T-helper 9 cell (primary cell): Measurements from ENCODE around the gene SLCO3A1.

Experiments used
- DNase-seq: peaks from one replicate; pipeline ENCODE4 v3.0.0-alpha.2; 2020

Gene SLCO3A1

DNA sequence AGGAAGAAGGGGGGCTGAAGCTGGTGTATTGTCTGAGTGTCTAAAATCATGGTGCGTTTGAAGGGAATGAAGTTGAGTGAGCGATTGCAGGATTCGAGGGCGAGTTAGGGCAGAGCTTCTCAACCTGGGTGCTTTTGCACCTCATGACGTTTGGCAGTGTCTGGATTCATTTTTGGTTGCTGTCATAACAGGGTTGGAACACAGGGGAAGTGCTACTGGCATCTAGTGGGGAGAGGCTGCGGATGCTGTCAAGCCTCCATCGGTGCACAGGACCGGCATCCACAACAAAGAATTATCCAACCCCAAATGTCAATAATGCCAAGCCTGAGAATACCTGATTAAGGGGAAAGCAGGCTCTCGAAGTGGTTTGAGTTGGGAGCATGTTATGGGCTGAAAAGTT lies 120.0 kb downstream of the SLCO3A1 start:
- no peak for DNase-seq

DNA sequence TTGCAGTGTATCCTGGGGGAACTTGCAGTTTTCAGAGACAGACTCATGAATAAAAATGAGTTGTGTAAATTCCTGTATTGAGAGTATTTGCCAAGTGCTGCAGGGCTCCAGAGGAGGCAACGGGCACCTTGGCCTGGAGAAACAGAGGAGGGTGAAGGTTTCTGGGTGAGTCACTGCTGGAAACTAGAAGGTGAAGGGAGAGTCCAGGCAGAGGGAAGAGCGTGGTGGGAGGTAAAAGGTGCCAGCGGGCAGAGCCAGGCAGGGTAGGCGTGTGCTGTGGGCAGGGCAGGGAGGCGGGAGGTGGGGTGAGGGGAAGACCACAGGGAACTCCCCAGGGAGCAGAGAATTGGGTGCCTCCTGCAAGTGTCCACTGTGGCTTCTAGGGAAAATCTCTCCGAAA lies 120.8 kb downstream of the SLCO3A1 start:
- no peak for DNase-seq

DNA sequence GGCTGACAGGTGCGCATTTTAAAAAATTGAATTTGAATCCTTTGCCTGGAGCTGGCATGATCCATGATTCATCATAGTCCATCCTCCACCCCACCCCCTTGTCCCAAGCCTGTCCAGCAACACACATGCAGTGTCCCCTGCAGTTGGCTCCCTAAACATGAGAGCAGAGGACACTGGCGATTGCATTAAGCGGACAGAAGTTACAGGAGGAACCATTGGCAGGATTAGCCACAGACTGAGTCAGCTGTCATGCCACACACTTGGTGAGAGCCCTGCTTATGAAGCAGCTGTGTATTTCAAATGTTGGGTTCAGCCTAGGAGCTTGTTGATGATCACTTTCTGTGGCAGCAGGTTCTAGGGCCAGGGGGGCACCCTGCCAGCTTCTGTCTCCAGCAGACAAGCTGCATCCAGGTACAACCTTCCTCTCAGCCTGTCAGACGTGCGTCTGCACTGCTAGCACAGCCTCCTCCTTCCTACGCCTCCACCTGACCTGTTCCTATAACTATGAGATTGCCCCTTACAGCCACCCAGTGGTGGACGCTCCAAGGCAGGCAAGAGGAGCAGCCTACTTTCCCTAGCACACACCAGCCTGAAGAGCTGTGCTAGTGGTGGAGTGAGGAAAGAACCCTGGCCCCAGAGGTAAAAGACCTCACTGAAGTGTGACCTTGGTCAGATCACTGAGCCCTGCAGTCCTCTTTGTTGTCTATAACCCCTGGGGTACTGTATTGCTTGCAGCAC lies 121.9 kb downstream of the SLCO3A1 start:
- DNase-seq: no peak

DNA sequence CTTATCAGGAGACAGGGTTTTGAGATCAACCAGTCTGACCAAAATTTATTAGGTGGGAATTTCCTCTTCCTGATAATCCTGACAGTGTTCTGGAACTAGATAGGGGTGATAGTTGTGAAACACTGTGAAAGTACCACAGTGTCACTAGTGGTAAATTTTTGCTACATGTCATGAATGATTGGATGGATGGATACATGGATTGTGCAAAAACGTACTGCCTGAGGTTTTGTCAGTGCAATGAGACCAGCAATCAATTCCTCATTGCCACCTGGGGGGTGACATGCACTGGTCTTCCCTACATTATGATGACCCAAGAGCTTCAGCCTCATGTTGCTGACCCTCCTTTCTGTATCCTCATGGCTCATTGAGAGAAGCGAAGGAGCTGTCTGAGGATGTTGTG lies 123.5 kb downstream of the SLCO3A1 start:
- DNase-seq: no peak

DNA sequence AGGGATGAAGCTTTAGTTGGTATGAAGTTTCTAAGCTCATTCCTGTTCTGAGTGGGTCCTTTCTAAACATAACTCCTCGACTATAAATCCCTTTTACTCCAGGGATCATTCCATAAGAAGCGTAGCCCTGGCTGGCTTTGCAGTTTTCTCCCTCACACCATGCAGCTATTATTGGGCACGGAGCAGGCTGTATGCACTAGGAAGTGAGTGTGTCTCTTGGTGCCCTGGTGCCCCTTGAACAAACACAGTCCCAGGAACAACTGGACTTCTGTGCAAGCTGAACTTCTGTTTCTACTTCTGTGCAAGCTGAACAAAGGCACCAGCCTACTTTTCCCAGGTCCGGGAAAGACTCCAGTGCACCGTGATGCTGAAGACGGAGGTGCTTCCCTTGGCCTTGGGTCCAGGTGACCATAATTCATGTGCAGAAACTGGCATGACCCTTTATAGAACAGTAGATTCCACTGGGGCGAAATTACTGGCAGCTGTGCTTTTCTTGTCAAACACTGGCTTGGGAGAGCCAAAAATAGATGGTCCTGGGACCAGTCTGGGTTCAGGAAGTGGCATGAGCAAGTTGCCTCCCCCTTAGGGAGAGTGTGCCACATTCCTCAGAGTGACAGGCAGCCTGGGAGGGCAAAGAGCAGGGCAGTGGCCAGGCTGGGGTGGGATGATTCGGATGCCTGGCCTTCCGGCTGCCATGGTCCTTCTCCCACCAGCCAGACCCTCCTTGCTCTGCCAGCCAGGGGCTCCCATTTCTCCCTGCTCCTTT lies 127.2 kb downstream of the SLCO3A1 start:
- no peak for DNase-seq

DNA sequence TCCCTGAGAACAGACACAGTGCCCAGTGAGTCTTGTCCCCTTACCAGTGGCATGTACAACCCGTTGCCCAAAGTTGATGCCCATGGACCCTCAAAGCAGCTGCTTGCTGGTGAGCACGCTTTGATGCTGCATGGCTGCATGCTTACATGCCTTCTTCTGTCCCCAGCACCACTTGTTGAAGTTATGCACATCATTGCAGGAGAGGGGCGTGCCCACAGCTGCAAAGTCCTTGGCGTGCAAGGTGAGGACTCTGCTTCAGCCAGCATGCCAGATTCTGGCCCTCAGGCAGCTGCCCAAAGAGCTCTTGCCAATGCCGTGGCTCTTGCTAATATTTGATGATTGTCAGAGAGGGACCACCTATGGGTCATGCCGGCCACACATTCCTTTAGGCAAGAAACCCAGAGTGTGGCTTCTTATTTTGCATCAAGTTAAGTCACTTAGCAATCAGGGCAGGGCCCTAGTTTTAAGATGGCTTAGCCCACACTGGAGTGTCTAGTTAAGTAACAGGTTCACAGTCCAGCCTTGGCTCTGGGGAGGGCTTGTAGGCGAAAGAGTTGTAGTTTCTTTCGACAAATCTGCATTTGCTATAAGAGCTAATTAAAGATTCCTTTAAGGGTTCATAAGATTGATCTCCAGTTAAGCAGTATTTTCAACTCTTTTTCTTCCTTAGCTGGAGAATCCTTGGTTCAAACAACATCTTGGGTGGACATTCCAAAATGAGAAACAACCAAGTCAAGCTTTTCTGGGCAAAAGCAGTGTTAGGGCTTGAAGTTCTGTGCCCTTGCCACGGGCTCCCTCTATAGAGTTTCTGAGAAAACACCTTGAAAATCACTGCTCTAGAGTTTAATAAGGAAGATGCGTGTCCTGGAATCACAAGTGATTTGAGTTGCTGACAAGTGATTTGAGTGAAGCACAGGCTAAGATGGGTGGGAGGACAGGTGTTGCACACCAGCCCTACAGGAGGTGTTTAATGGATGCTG lies 128.6 kb downstream of the SLCO3A1 start:
- DNase-seq: no peak

DNA sequence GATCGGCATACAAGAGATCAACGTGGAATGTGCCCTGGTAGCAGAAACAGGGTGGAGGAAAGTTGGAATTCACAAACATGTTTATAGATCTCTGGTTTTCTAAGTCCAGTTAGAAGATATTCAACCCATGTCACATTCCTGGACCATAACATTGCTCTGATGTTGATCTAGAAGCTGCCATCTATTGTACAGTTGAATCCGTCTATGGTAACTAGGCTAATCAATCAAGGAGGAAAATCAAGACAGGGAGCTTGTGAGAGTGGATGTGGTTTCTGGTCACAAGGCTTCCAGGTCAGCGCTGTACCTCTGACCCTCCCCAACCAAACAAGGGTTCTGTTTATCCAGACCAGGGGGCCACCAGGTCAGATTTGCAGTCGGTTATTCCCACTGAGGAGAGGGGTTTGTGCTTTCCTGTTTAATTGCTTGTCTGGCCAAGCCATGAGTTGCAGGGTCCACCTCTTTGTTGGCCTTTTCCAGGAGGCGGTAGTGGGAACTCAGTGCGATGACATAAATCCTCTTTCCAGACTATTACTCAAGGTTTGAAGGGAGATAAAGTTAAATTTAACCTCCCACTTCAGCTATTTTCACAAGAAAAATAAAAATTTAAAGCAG lies 130.3 kb downstream of the SLCO3A1 start:
- no peak for DNase-seq

DNA sequence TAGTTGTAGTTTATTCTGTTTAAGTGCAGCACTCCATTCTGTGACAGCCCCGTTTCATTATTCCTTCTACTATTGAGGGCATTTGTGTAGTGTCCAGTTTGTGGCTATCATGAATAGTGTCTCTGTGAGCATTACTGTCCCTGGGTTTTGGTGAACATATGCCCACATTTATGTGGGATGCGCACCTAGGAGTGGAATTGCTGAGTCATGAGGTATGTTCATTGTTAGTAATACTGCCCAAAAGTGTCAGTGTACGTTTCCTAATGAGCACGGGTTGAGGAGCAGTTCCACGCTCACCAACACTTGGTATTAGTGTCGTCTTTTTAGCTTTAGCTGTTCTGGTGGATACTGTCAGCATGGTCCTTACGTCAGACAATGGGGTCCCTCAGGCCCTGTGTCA lies 131.8 kb downstream of the SLCO3A1 start:
- DNase-seq: no peak

DNA sequence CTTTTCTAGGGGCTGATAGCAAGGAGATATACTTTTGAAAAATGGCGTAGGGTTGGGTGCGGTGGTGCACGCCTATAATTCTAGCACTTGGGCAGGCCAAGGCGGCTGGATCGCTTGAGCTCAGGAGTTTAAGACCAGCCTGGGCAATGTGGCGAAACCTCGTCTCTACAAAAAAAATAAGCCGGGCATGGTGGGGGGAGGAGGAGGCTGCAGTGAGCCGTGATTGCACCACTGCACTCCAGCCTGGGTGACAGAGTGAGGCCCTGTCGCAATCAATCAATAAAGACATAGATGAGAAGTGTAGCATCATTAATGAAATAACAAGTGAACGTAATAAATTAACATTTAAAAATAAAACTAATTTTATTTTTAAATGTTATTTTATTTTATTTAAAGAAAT lies 134.6 kb downstream of the SLCO3A1 start:
- no peak for DNase-seq

DNA sequence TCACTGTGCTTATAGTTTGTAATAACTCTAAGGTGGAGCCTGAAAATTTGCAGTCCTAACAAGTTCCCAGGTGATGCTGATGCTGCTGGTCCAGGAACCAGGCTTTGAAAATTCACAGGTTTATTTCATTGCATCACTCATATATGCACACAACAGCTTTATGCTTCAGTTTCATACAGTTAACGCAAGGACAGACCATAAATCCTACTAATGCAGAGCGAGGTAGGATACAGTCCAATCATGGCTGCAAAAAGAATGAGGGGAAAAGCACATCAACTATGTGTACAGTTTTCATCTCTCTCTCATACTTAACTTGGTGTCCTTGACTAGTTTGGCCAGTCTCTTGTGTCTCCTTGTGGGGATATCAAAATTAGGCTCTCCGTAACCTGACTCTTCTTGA lies 135.1 kb downstream of the SLCO3A1 start:
- DNase-seq: no peak

DNA sequence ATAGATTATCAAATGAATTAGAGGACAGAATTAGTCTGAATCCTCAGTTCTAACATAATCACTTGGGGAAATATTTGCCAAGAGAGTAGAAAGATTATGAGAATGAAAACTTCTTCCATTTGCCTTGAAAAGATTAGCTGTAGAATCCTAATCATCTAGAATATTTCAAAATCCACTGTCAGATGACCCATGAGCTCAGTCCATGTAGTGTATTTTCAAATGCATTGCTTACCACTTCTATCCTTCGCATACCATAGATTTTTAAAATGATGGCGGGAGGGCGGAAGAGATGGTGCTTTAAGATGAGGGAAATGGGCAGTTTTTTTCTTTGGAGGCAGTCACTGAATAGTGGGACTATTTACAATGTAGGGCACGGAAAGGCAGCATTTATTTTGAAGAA lies 136.3 kb downstream of the SLCO3A1 start:
- no peak for DNase-seq

DNA sequence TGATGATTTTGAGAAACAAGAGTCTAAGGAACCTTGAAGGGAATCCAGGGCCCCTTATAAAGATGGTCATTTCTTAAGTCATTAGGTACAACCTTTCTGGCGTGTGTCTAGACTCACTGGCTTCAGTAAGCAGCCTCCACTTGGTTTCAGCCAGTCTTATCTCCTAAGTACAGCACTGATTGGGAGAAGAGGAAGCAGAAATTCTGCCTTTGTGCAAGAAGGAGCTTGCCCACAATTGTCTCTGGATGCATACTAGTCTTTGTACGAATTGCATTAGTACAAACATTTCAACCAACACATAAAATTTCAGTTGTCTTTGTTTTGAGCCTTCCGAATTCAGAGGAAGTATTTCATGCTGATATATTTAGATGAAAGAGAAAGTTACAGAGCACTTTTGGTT lies 139.4 kb downstream of the SLCO3A1 start:
- DNase-seq: no peak

DNA sequence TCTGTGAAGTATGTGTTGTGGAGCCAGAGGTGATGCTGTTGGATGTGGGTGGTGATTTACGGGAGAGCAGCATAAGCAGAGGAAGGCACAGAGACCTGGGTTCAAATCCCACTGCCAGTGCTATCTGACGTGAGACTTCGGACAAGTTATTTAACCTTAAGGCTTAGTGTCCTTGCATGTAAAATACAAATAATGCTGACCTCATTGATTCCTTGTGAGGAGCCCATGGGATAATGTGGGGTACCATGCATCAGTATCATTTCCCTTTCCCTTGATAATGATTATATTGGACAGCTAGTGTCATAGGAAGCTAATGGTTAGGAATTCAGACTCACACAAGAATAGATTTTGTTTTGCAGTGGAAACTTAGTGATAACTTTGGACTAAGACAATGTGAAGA lies 141.6 kb downstream of the SLCO3A1 start:
- no peak for DNase-seq

DNA sequence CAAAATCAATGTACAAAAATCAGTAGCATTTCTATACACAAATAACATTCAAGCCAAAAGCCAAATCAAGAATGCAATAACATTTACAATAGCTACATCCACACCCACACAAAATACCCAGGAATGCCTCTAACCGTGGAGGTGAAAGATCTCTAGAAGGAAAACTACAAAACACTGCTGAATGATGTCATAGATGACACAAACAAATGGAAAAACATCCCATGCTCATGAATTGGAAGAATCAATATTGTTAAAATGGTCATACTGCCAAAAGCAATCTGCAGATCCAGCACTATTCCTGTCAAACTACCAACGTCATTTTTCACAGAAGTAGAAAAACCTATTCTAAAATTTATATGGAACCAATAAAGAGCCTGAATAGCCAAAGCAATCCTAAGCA lies 143.7 kb downstream of the SLCO3A1 start:
- DNase-seq: no peak

DNA sequence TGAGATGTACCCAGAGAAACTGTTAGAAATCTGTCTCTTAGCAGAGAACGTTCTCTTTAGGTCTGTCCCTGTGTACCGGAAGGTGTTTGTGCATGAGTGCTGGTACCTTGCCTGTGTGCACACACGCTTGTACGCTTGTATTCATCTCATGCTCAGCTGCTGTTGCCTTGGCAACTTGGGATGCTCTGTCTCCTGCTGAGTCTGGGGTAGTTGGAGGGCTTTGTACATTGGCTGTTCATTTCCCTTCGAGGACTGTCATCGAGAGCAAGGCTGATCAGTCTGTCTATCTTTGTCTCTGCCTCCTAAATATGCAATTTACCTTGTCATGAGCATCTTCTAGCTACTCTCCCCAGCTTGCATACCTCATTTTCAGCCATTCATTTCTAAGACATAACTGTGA lies 147.2 kb downstream of the SLCO3A1 start:
- DNase-seq: no peak

DNA sequence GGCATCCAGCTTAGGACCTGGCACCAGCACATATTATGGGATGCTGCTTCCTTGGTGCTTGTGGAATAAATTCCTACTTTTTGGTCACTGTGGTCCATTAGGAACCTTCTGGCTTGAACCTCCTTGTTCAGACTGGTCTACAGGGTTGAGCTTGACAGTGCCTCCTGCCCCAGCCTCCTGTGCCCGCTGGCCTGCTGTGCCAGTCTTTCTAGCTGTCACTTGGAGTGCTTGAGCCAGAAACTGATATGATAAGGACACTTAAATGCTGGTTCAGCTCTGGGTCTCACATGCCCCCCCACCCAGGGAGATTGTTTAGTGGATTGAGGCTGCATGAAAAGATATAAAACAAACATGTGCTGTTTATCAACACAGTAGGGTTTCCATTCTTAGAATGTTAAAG lies 147.8 kb downstream of the SLCO3A1 start:
- no peak for DNase-seq

DNA sequence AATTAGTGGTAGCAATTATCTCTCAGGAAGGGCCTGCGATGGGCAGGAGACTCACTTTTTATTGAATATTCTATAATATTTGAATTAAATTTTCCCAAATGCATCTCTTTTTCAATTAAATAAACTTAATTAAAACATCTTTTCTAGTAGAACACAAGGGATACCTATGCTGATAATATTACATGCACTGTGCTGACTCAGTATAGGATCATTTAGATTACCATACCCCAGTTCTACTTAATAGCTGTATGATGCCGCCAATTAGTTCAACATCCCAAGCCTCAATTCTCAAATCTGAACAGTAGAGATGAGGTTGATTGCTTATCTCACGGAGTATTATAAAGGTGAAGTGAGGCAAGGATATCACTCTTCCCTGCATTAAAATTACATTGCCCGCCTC lies 149.2 kb downstream of the SLCO3A1 start:
- DNase-seq: no peak

DNA sequence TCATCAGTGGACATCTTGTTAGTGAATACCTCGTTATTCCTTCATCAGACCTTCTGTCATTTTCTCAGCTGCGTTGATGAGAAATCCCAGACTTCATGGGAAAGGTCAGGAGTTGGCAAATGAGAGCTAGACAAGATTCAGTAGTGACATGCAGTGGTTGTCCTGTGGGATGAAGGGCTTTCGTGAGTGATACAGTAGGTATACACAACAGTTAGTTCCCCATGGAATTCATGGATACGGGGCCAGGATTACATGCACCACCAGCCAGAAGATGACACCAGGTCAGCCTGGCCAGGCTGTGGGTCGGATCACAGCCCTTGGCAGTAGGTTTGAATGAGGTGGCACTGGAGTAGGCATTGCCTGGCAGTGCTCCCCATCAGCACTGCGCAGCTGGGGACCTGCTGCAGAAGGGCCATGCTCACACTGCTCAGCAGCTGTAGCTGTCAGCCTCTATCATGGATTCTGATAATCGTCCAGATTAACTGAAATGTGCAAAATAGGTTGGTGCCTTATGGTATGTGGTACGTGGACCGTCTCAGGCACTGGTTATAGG lies 150.1 kb downstream of the SLCO3A1 start:
- no peak for DNase-seq

DNA sequence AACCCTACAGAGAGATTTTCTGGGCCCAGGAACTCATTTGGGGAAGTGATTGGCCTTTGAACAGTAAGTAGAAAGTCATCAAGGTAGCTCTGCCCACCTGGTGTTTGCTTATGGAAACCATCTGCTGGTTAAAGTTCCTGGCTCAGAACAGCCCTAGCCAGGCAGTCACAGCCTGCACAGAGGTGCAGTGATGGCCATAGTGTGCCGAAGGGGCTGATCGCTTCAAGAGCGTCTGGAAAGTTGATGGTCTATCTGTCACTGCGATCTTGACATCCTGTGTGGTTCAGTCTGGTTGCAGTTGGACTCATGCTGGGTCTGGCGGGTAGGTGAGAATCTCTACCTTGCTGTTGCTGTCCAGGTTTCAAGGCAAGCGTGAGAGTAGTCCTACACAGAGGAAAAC lies 151.6 kb downstream of the SLCO3A1 start:
- DNase-seq: no peak

DNA sequence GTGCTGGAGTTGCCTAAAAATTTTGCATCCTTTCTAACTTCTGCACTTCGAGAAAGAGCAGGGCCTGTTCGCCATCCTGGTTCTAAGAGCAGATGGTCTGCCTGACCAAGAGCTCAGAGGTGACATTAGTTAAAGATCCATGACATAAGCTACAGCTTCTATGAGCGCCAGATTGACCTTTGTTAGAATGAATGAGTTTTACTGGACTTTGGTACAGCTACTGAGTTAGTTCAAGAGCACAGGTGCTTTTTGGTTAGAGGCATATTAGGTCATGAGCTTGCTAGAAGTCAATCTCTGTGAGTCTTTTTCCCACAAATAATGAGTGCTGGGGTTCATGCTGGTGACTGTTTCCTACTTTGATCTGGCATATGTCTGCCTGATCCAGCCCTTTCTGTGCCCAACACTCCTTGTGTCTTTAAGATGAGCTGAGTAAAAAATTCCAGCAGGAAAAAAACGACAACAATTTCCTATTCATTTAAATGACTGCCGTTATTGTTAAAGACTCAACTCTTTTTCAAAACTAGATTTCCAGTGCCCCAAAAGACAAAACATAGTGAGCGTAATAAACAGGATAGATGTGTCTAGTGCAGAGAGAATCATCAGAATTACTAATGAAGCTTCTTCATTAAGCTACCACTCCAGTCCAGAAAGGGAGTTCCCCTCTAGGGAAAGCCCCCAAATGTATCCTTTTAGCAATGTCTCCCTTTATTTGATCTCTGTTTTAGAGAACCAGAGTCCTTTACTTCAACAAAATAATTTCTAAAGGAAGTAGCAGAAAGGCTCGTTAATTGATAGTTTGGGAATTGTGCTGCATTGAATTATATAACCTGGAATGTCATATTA lies 152.9 kb downstream of the SLCO3A1 start:
- DNase-seq: no peak

DNA sequence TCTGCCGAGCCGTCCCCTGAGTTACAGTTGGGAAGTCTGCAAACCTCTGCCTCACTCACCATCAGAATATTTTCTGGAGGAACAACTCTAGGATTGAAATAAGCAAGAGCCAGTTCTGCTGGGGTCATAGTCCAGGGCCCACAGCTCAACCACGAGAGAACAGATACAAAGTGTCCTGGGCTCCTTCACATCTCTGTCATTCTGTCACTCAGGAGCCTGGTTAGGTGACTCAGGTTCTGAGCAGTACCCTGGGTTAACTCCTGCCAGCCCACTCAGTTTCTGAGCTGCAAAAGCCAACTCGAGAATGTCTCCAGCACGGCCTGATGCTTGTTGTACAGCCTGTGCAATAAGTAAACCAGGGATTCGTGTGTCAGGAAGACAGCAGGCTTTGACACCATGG lies 155.7 kb downstream of the SLCO3A1 start:
- DNase-seq: no peak
